WERI-Rb-1 (cell line): Measurements from ENCODE around the gene SPPL2A.

Source experiments
- DNase-seq: peaks from one replicate; pipeline ENCODE4 v3.0.0-alpha.2; 2020
- H3K27ac ChIP-seq: fragments of 250-450 bp; sonication (Bioruptor Pico); 2 replicates; pipeline ENCODE4 v1.5.1; 2020; ENCODE audit warnings: mild to moderate bottlenecking, moderate library complexity
- H3K27me3 ChIP-seq: fragments of 250-450 bp; sonication (Bioruptor Pico); 2 replicates; pipeline ENCODE4 v1.5.1; 2021; ENCODE audit warnings: mild to moderate bottlenecking, low read depth, moderate library complexity; ENCODE audit not compliant: insufficient read depth, severe bottlenecking
- H3K36me3 ChIP-seq: fragments of 250-450 bp; sonication (Bioruptor Pico); 2 replicates; pipeline ENCODE4 v1.5.1; 2020; ENCODE audit warnings: mild to moderate bottlenecking, moderate library complexity
- H3K4me3 ChIP-seq: 2 replicates; pipeline ENCODE4 v1.5.1; 2011; ENCODE audit warnings: low read depth, mild to moderate bottlenecking, control low read depth, low read length
- H3K9me3 ChIP-seq: fragments of 250-450 bp; sonication (Bioruptor Pico); 2 replicates; pipeline ENCODE4 v1.5.1; 2021; ENCODE audit warnings: mild to moderate bottlenecking, moderate library complexity; ENCODE audit not compliant: severe bottlenecking
- TF ChIP-seq, protein P1 (sequence below): IDR thresholded peaks from 2 replicates; pipeline ENCODE4 v1.5.1; 2011; ENCODE audit warnings: low read depth, mild to moderate bottlenecking, control low read depth, inconsistent platforms, low read length

SPPL2A gene

DNA sequence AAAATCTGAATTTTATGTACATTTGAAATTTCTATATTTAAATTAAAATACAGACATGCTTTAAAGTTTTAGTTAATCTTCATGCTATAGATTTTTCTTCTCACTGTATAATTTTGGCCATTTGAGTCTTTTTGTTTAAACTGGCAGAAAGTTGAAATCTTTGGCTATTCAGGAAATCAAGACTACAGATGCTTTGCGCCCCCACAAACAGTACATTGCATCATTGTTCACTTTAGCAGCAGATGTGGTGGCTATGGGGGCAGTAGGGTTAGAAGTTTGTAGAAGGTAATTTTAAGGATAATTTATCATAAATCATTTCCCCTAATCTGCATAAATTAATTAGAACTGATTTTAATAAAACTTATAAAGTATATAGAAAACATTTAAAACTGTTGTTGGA lies 20.9 kb downstream of the SPPL2A start:
- DNase-seq = no peak
- H3K36me3 ChIP-seq = peaks cover 31% of the 10 kb centered on the region
- no peak overlapping the region for H3K4me3 ChIP-seq
- H3K27me3 ChIP-seq = no peaks in the 10 kb centered on the region
- H3K27ac ChIP-seq = no peak overlapping the region
- TF ChIP-seq, protein P1, sequence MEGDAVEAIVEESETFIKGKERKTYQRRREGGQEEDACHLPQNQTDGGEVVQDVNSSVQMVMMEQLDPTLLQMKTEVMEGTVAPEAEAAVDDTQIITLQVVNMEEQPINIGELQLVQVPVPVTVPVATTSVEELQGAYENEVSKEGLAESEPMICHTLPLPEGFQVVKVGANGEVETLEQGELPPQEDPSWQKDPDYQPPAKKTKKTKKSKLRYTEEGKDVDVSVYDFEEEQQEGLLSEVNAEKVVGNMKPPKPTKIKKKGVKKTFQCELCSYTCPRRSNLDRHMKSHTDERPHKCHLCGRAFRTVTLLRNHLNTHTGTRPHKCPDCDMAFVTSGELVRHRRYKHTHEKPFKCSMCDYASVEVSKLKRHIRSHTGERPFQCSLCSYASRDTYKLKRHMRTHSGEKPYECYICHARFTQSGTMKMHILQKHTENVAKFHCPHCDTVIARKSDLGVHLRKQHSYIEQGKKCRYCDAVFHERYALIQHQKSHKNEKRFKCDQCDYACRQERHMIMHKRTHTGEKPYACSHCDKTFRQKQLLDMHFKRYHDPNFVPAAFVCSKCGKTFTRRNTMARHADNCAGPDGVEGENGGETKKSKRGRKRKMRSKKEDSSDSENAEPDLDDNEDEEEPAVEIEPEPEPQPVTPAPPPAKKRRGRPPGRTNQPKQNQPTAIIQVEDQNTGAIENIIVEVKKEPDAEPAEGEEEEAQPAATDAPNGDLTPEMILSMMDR = no peak
- H3K9me3 ChIP-seq = no peaks in the 10 kb centered on the region

DNA sequence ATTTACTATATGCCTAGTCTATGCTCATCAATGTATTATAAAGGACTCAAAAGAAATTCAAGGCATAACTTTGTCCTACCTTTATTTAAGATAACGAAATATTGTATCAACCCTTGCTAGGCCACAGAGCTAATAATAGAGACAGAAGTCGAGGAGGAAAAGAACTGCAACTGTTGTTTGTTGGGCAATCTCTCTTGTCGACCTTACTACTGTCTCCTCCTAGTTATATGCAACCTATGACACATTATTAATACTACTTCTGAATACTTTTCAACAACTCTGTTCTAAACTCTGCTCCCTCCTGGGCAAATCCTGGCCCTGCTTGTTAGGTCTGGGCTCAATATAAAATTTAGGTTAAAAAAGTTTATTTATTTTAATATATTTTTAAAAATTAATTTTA lies 24.6 kb downstream of the SPPL2A start:
- Histone ChIP-seq H3K27me3 (no peaks in the 10 kb centered on the region), H3K27ac (no peak overlapping the region), H3K36me3 (peaks cover 27% of the 10 kb centered on the region), H3K4me3 (no peak overlapping the region), H3K9me3 (no peaks in the 10 kb centered on the region)
- TF ChIP-seq, protein P1 = no peak
- DNase-seq = no peak

GRCh38 chr15:50736823-50737222 lies 28.7 kb downstream of the SPPL2A start:
- Histone ChIP-seq H3K27me3 (no peaks in the 10 kb centered on the region), H3K27ac (no peak overlapping the region), H3K9me3 (no peaks in the 10 kb centered on the region), H3K36me3 (peaks cover 38% of the 10 kb centered on the region), H3K4me3 (no peak overlapping the region)
- no peak for DNase-seq
- TF ChIP-seq, protein P1 = no peak

DNA sequence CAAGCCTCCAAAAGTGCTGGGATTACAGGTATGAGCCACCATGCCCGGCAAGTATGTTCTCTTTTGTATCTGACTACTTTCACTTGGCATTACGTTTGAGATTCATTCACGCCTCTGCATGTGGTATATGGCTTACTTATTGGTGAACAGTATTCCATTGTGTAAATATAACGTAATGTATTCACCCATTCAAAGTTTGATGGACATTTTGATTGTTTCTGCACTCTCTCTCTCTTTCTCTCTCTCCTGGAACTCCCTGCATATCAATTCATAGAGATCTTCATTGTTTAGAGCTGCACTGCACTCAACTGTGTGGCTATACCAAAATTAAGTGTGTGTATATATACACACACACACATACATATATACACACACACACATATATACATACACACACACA lies 30.4 kb downstream of the SPPL2A start:
- Histone ChIP-seq H3K27me3 (no peaks in the 10 kb centered on the region), H3K4me3 (no peak overlapping the region), H3K9me3 (no peaks in the 10 kb centered on the region), H3K36me3 (peaks cover 32% of the 10 kb centered on the region), H3K27ac (no peak overlapping the region)
- TF ChIP-seq, protein P1 = no peak
- no peak for DNase-seq

- TF ChIP-seq, protein P1 = no peak
- no peak overlapping the region for H3K4me3 ChIP-seq
- no peak overlapping the region for H3K27ac ChIP-seq
- H3K36me3 ChIP-seq = peaks cover 10% of the 10 kb centered on the region
- no peak for DNase-seq
- H3K27me3 ChIP-seq = no peaks in the 10 kb centered on the region
- no peaks in the 10 kb centered on the region for H3K9me3 ChIP-seq
Observed at GRCh38 chr15:50726315-50726714, 39.2 kb downstream of the SPPL2A start.

DNA sequence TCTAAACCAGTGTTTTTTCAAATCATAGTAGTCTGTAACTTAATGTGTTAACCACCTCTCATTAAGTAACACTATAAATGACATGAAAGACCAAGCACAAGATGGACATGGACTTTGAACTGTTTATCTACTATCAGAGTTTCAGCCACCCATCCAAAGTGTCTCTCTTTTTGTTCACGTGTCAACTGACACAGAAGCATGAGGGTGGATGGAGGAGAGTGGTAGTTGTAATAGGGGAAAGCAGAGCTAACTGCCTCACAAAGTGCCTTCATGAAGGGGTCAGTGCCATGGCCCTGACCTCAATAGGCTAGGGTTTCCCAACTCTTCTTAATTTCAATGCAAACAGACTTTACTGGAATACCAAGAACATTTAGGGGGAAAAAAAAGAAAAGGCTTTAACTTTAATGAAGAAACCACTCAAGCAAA lies 46.8 kb downstream of the SPPL2A start:
- Histone ChIP-seq H3K4me3 (no peak overlapping the region), H3K36me3 (peaks cover 12% of the 10 kb centered on the region), H3K9me3 (no peaks in the 10 kb centered on the region), H3K27me3 (no peaks in the 10 kb centered on the region), H3K27ac (no peak overlapping the region)
- TF ChIP-seq, protein P1 = no peak
- DNase-seq = no peak
